Keratinocyte (primary cell): ENCODE measurements around the gene WDR35.

Experiments used
- EZH2 ChIP-seq: IDR thresholded peaks from one replicate; pipeline ENCODE4 v1.6.1; 2012; ENCODE audit warnings: inconsistent platforms, mild to moderate bottlenecking, low read length, moderate library complexity
- TF ChIP-seq, protein P1 (sequence below), 3 experiments: IDR thresholded peaks in 1 of 3; conservative IDR thresholded peaks in 1 of 3; optimal IDR thresholded peaks in 1 of 3; 2 replicates in 2 of 3; 3 replicates in 1 of 3; pipeline versions ENCODE3 to v1.5.1; 2011; ENCODE audit warnings: low read length in 3 of 3, mild to moderate bottlenecking in 3 of 3, moderate library complexity in 2 of 3, control low read depth in 1 of 3, inconsistent platforms in 1 of 3; ENCODE audit not compliant: insufficient read depth in 2 of 3; ENCODE audit errors: extremely low read depth in 1 of 3

DNA sequence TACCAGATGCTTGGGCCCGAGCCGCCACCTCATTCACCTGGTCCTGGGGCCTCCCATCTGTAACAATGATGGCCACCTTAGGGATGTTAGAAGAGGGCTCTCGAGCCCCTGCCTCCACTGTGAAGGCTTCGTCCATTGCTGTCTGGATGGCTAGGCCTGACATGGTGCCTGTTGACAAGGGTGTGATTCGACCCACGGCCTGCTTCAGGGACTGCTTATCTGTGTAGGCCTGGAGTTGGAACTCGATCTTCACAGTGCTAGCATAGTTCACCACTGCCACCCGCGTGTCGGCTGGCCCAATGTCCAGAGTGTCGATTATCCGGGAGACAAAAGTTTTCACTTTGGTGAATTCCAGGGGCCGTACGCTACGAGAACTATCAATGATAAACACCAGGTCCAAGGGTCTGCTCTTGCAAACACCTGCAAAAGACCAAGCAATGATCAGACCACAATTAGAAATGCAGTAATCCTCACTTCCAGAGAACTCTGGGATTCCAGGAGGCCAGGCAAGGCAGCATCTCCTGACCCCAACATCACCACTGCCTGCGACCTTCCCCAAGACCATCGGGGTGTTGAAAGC, 16.1 kb upstream of the WDR35 start:
- TF ChIP-seq, protein P1, sequence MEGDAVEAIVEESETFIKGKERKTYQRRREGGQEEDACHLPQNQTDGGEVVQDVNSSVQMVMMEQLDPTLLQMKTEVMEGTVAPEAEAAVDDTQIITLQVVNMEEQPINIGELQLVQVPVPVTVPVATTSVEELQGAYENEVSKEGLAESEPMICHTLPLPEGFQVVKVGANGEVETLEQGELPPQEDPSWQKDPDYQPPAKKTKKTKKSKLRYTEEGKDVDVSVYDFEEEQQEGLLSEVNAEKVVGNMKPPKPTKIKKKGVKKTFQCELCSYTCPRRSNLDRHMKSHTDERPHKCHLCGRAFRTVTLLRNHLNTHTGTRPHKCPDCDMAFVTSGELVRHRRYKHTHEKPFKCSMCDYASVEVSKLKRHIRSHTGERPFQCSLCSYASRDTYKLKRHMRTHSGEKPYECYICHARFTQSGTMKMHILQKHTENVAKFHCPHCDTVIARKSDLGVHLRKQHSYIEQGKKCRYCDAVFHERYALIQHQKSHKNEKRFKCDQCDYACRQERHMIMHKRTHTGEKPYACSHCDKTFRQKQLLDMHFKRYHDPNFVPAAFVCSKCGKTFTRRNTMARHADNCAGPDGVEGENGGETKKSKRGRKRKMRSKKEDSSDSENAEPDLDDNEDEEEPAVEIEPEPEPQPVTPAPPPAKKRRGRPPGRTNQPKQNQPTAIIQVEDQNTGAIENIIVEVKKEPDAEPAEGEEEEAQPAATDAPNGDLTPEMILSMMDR (optimal IDR thresholded peaks at IDR 0.05 in 1 of 3, IDR thresholded peaks at IDR 0.05 in 1 of 3, conservative IDR thresholded peaks at IDR 0.05 in 1 of 3; ENCODE audit: extremely low read depth in 1 of 3, insufficient read depth in 2 of 3, low read length in 3 of 3): no peak
- no peak for TF ChIP-seq EZH2
